Left lung (tissue), 10 donors: ENCODE results near the gene DLL1. TPM values are rescaled to one million over a fixed set of nuclear protein-coding genes. Genes with fewer than 3 reads are reported as not detected.

Experiments
- ATAC-seq: fragments of 200-7000 bp; cut with Tn5 transposase; one replicate; pipeline ENCODE4 v1.9.1; 2020; ENCODE audit warnings: moderate library complexity
- DNase-seq, 4 donors: peaks; one replicate each; pipeline ENCODE4 v3.0.0-alpha.2; 2013 to 2020
- H3K27ac ChIP-seq, 2 donors: fragments of 200-600 bp; sonication (generic) in 1 of 2; one replicate each; pipeline versions ENCODE4 v1.5.0 to v1.8.0; 2020 to 2021
- H3K27me3 ChIP-seq, 2 donors: fragments of 200-600 bp; sonication (generic) in 1 of 2; one replicate each; pipeline versions ENCODE4 v1.5.0 to v1.8.0; 2020 to 2021
- H3K36me3 ChIP-seq, 2 donors: fragments of 200-600 bp; sonication (generic) in 1 of 2; one replicate each; pipeline versions ENCODE4 v1.5.0 to v1.8.0; 2020 to 2021
- H3K4me1 ChIP-seq, 2 donors: fragments of 200-600 bp; one replicate each; pipeline ENCODE4 v1.8.0; 2021
- H3K4me3 ChIP-seq, 2 donors: fragments of 200-600 bp; sonication (generic) in 1 of 2; one replicate each; pipeline versions ENCODE4 v1.5.0 to v1.8.0; 2020 to 2021; ENCODE audit warnings: mild to moderate bottlenecking in 1 of 2
- H3K9me3 ChIP-seq, 2 donors: fragments of 200-600 bp; sonication (generic) in 1 of 2; one replicate each; pipeline versions ENCODE4 v1.5.0 to v1.8.0; 2020 to 2021
- CTCF ChIP-seq, 2 donors: fragments of 200-600 bp; sonication (generic) in 1 of 2; IDR thresholded peaks; one replicate each; pipeline versions ENCODE4 v1.5.0 to v1.8.0; 2021; ENCODE audit warnings: antibody characterized with exemption in 2 of 2
- intact Hi-C, 2 donors: fragments of 100-400 bp; cut with DNase I; formaldehyde crosslinking; loops; one replicate each; pipeline versions ENCODE4 v1.11.2 to v1.14.2; 2022
- polyA plus RNA-seq, 6 donors: library from polyadenylated mRNA; unstranded; fragments of 120-200 nt; gene quantifications; one replicate each; pipeline ENCODE4 v1.2.1, GENCODE V29; 2013; ENCODE audit not compliant: insufficient read length in 6 of 6
- total RNA-seq, 2 donors: library from RNA; stranded (reverse); fragmentation: NEBNext Ultra II Directional; extraction: Animal tissue kit (Norgen Biotek cat#: 25700); gene quantifications; one replicate each; pipeline ENCODE4 v1.2.1, GENCODE V29; 2021
- donor health status: DM: no; HTN: yes; CAD: no.
- donor health status: DM: no; HTN: no; CAD: no.

Gene DLL1
- total and polyA plus RNA-seq, 8 donors = 6.3 to 12.8 (median 10.2) TPM

GRCh38 chr6:170276369-170277057, 14.4 kb downstream of the DLL1 start:
- Histone ChIP-seq H3K27ac (no peak overlapping the region), H3K4me3 (no peak overlapping the region), H3K36me3 (no peaks in the 10 kb centered on the region), H3K4me1 (peaks cover 0 to 24% of the 10 kb centered on the region in 2 donors), H3K9me3 (no peaks in the 10 kb centered on the region), H3K27me3 (peaks cover 0 to 28% of the 10 kb centered on the region in 2 donors)
- DNase-seq (peak in 2 of 4 donors; percentile 72 to 80), ATAC-seq (no peak)
- no peak for TF ChIP-seq CTCF (IDR thresholded peaks at IDR 0.05)
- intact Hi-C loops = no loop called here

- intact Hi-C loops = no loop called here
- H3K27me3 ChIP-seq = peaks cover 0 to 28% of the 10 kb centered on the region in 2 donors
- H3K27ac ChIP-seq = no peak overlapping the region
- no peaks in the 10 kb centered on the region for H3K9me3 ChIP-seq
- ATAC-seq (no peak), DNase-seq (peak in 2 of 4 donors; percentile 16 to 53)
- no peaks in the 10 kb centered on the region for H3K36me3 ChIP-seq
- no peak for TF ChIP-seq CTCF (IDR thresholded peaks at IDR 0.05)
- H3K4me1 ChIP-seq = peaks cover 0 to 25% of the 10 kb centered on the region in 2 donors
- no peak overlapping the region for H3K4me3 ChIP-seq
Measured at GRCh38 chr6:170274713-170275560, 15.9 kb downstream of the DLL1 start.

- intact Hi-C loops = no loop called here
- Histone ChIP-seq H3K27ac (no peak overlapping the region), H3K36me3 (no peaks in the 10 kb centered on the region), H3K4me3 (no peak overlapping the region), H3K9me3 (no peaks in the 10 kb centered on the region), H3K27me3 (peaks cover 0 to 28% of the 10 kb centered on the region in 2 donors), H3K4me1 (peaks cover 0 to 23% of the 10 kb centered on the region in 2 donors)
- no peak for ATAC-seq
- TF ChIP-seq CTCF (IDR thresholded peaks at IDR 0.05) = no peak
- DNase-seq = no peak
Measured at GRCh38 chr6:170273681-170274080, 17.2 kb downstream of the DLL1 start.

GRCh38 chr6:170273191-170273590, 17.7 kb downstream of the DLL1 start:
- intact Hi-C loops = no loop called here

More at GRCh38 chr6:170273191-170273590, 17.7 kb downstream of the DLL1 start:
- TF ChIP-seq CTCF (IDR thresholded peaks at IDR 0.05) = no peak
- peaks cover 0 to 28% of the 10 kb centered on the region in 2 donors for H3K27me3 ChIP-seq
- peaks cover 0 to 19% of the 10 kb centered on the region in 2 donors for H3K4me1 ChIP-seq
- H3K4me3 ChIP-seq = no peak overlapping the region
- H3K36me3 ChIP-seq = no peaks in the 10 kb centered on the region
- DNase-seq (peak in 1 of 4 donors; percentile 71), ATAC-seq (no peak)
- no peaks in the 10 kb centered on the region for H3K9me3 ChIP-seq
- no peak overlapping the region for H3K27ac ChIP-seq
